Mesendoderm (in vitro differentiated cells): ENCODE measurements around the gene TBC1D14.

ENCODE experiments used
- DNase-seq: peaks from one replicate; pipeline ENCODE4 v3.0.0; 2013
- H2AK5ac ChIP-seq: 2 replicates; pipeline ENCODE4 v1.6.1; 2013; ENCODE audit warnings: low read length, inconsistent platforms
- H2BK120ac ChIP-seq: 2 replicates; pipeline ENCODE4 v1.6.1; 2013; ENCODE audit warnings: low read depth, mild to moderate bottlenecking, low read length, moderate library complexity, mixed read lengths
- H2BK15ac ChIP-seq: replicated peaks from 2 replicates; pipeline ENCODE4 v1.6.1; 2013; ENCODE audit warnings: low read depth, mild to moderate bottlenecking, moderate library complexity
- H2BK5ac ChIP-seq: 2 replicates; pipeline ENCODE4 v1.6.1; 2013; ENCODE audit warnings: low read length, inconsistent platforms
- H3K18ac ChIP-seq: 2 replicates; pipeline ENCODE4 v1.6.1; 2013; ENCODE audit warnings: mild to moderate bottlenecking, low read length, mixed read lengths
- H3K23ac ChIP-seq: one replicate; pipeline ENCODE4 v1.6.1; 2013; ENCODE audit warnings: low read length
- H3K27ac ChIP-seq: 2 replicates; pipeline ENCODE4 v1.5.1; 2013; ENCODE audit warnings: low read depth, mild to moderate bottlenecking, inconsistent platforms, low read length, moderate library complexity
- H3K27me3 ChIP-seq: 2 replicates; pipeline ENCODE4 v1.6.1; 2013; ENCODE audit warnings: low read length, control low read depth, mild to moderate bottlenecking, inconsistent platforms; ENCODE audit not compliant: insufficient read depth, poor library complexity
- H3K36me3 ChIP-seq: 2 replicates; pipeline ENCODE4 v1.6.1; 2013; ENCODE audit warnings: low read length, inconsistent platforms; ENCODE audit not compliant: control insufficient read depth, insufficient read depth
- H3K4ac ChIP-seq: one replicate; pipeline ENCODE4 v1.6.1; 2013; ENCODE audit warnings: low read depth, mild to moderate bottlenecking, low read length, moderate library complexity
- H3K4me1 ChIP-seq: 2 replicates; pipeline ENCODE4 v1.6.1; 2013; ENCODE audit warnings: low read depth, low read length, inconsistent platforms; ENCODE audit not compliant: control insufficient read depth
- H3K4me2 ChIP-seq: 2 replicates; pipeline ENCODE4 v1.6.1; 2013; ENCODE audit warnings: low read length
- H3K4me3 ChIP-seq: 2 replicates; pipeline ENCODE4 v1.5.1; 2013; ENCODE audit warnings: mild to moderate bottlenecking, low read length
- H3K56ac ChIP-seq: one replicate; pipeline ENCODE4 v1.6.1; 2013; ENCODE audit warnings: low read length
- H3K79me1 ChIP-seq: 2 replicates; pipeline ENCODE4 v1.6.1; 2013; ENCODE audit warnings: low read length, inconsistent platforms
- H3K79me2 ChIP-seq: 2 replicates; pipeline ENCODE4 v1.6.1; 2013; ENCODE audit warnings: mild to moderate bottlenecking, low read length; ENCODE audit not compliant: control insufficient read depth, insufficient read depth
- H3K9ac ChIP-seq: 2 replicates; pipeline ENCODE4 v1.6.1; 2013; ENCODE audit warnings: low read length, inconsistent platforms
- H4K5ac ChIP-seq: one replicate; pipeline ENCODE4 v1.6.1; 2013; ENCODE audit warnings: low read length
- H4K8ac ChIP-seq: one replicate; pipeline ENCODE4 v1.6.1; 2013; ENCODE audit warnings: low read depth, mild to moderate bottlenecking, control low read depth, low read length, moderate library complexity
- WGBS: extraction: QIAGEN DNeasy Blood & Tissue Kit; methylation state at CpG from one replicate; pipeline ENCODE4 v1.1.7; 2013; ENCODE audit warnings: low lambda C conversion rate, missing lambda C conversion rate; ENCODE audit not compliant: insufficient coverage; ENCODE audit errors: extremely low coverage; 5-methylcytosine and 5-hydroxymethylcytosine counted together

Gene TBC1D14

DNA sequence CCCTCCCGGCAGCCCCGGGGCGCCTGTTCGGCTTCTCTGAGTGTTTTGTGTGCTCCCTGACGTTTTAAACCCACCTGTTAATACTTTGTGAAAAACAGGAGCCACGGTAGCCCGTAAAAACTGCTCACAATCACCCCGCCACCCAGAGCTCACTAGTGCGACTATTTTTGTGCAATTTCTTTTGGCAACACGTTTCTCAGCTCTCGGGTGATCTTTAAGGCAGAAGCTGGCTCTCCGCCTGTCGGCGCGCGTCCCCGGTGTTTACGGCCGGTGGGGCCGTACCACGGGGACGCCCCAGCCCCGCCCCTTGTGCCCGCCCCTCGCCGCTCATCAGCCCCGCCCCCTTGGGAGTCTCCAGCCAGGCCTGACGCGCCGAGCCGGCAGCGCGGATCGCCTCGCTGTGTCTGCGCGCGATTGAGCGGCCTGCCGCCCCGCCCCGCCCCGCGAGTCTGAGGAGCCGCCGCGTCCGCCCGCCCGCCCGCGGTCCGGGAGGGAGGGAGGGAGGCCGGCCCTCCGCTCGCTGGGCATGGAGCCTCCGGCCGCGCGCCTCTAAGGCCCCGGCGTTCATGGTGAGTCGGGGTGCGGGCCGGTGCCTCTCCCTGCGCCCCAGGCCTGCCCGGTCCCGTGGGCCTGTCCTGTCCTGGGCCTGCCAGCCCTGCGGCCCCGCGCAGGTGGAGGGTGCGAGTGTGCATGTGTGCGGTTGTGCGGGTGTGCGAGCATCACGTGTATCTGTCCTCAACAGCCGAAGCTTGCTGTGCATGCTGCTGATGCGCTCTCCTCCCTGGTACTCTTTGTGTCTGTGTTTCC lies 77.4 kb downstream of the TBC1D14 start:
- no peak overlapping the region for H4K8ac ChIP-seq
- no peak overlapping the region for H2BK120ac ChIP-seq
- H3K18ac ChIP-seq: peak overlapping the region; percentile 7
- H3K27me3 ChIP-seq: no peaks in the 10 kb centered on the region
- H2BK5ac ChIP-seq: peak overlapping the region; percentile 77
- H3K4me2 ChIP-seq: peak overlapping the region; percentile 86
- H3K4me1 ChIP-seq: peaks cover 4% of the 10 kb centered on the region
- no peak overlapping the region for H2BK15ac ChIP-seq
- H3K79me2 ChIP-seq: peaks cover 30% of the 10 kb centered on the region
- no peak overlapping the region for H4K5ac ChIP-seq
- no CpG with 5 or more reads among the region's 78 CpGs for WGBS
- H3K79me1 ChIP-seq: peaks cover 21% of the 10 kb centered on the region
- peak overlapping the region; percentile 99 for H3K56ac ChIP-seq
- no peak overlapping the region for H3K23ac ChIP-seq
- peak overlapping the region; percentile 76 for H3K27ac ChIP-seq
- H3K4me3 ChIP-seq: peak overlapping the region; percentile 90
- DNase-seq: peak; percentile 95
- H3K4ac ChIP-seq: peak overlapping the region; percentile 49
- H3K9ac ChIP-seq: peak overlapping the region; percentile 94
- no peaks in the 10 kb centered on the region for H3K36me3 ChIP-seq
- H2AK5ac ChIP-seq: no peak overlapping the region

DNA sequence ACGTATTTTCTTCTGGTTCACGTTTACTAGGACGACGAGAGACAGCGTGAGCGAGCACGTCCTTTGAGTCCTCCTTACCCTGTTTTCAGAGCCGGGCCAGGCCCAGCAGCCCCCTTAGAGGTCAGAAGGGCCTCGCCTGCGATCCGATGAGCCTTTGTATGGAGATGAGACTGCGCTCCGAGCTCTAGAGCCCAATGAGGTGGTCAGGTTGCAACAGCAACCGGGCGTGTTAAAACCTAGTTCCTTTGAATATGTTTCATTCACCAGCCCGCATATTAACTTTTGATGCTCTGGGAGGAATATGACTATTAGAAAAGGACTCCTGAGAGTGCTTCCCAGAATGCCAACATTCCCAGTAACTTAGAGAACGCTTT lies 77.9 kb downstream of the TBC1D14 start:
- WGBS: no CpG with 5 or more reads among the region's 17 CpGs
- Histone ChIP-seq H2BK120ac (no peak overlapping the region), H3K4me1 (peaks cover 4% of the 10 kb centered on the region), H4K8ac (no peak overlapping the region), H2AK5ac (no peak overlapping the region), H3K23ac (no peak overlapping the region), H3K27ac (peak overlapping the region; percentile 36), H3K79me2 (peaks cover 36% of the 10 kb centered on the region), H2BK5ac (peak overlapping the region; percentile 77), H3K18ac (peak overlapping the region; percentile 7), H3K36me3 (no peaks in the 10 kb centered on the region), H3K4ac (peak overlapping the region; percentile 49), H3K27me3 (no peaks in the 10 kb centered on the region), H3K4me2 (peak overlapping the region; percentile 85), H3K4me3 (peak overlapping the region; percentile 90), H2BK15ac (no peak overlapping the region), H3K79me1 (peaks cover 27% of the 10 kb centered on the region), H3K56ac (peak overlapping the region; percentile 99), H4K5ac (no peak overlapping the region), H3K9ac (peak overlapping the region; percentile 94)
- peak; percentile 82 for DNase-seq

DNA sequence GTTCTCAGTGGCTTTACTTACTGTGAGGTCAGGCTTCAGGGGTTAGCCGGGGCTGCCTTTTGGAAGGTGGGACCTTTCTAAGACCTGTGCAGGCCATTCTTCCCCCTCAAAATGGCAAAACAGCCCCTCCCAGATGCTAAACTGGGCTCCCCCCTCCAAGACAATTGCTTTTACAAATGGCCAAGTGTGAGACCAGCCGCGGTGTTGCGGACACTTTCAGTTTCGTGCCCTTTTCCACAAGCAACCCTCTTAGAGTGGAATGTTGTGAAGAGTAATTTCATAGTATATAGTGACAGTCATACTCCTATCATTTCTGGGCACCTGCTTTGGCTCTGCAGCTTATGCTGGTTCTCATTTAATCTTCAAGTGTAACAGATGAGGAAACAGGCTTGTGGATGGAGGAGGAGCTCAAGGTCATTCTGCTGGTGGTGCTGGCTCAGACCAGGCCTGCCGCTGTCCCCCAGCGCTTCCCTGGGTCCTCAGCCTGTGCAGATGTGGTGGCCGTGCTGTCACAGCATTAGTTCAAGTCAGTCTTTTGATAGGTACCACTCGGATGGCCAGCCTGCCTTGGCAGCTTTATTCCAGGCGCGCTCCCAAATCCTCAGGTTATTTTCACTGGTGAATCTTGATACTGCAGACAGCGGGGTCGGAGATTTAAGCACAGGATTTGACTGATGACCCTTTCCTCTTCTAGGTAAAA lies 78.5 kb downstream of the TBC1D14 start:
- H2AK5ac ChIP-seq: no peak overlapping the region
- no peak overlapping the region for H4K8ac ChIP-seq
- no CpG with 5 or more reads among the region's 13 CpGs for WGBS
- DNase-seq: no peak
- H3K56ac ChIP-seq: peak overlapping the region; percentile 99
- no peak overlapping the region for H2BK120ac ChIP-seq
- no peak overlapping the region for H3K4ac ChIP-seq
- peaks cover 4% of the 10 kb centered on the region for H3K4me1 ChIP-seq
- no peaks in the 10 kb centered on the region for H3K36me3 ChIP-seq
- H2BK5ac ChIP-seq: no peak overlapping the region
- peak overlapping the region; percentile 85 for H3K4me2 ChIP-seq
- no peak overlapping the region for H2BK15ac ChIP-seq
- peak overlapping the region; percentile 94 for H3K9ac ChIP-seq
- no peak overlapping the region for H4K5ac ChIP-seq
- peaks cover 38% of the 10 kb centered on the region for H3K79me2 ChIP-seq
- no peak overlapping the region for H3K18ac ChIP-seq
- peak overlapping the region; percentile 90 for H3K4me3 ChIP-seq
- H3K23ac ChIP-seq: no peak overlapping the region
- H3K79me1 ChIP-seq: peaks cover 31% of the 10 kb centered on the region
- H3K27ac ChIP-seq: no peak overlapping the region
- no peaks in the 10 kb centered on the region for H3K27me3 ChIP-seq

DNA sequence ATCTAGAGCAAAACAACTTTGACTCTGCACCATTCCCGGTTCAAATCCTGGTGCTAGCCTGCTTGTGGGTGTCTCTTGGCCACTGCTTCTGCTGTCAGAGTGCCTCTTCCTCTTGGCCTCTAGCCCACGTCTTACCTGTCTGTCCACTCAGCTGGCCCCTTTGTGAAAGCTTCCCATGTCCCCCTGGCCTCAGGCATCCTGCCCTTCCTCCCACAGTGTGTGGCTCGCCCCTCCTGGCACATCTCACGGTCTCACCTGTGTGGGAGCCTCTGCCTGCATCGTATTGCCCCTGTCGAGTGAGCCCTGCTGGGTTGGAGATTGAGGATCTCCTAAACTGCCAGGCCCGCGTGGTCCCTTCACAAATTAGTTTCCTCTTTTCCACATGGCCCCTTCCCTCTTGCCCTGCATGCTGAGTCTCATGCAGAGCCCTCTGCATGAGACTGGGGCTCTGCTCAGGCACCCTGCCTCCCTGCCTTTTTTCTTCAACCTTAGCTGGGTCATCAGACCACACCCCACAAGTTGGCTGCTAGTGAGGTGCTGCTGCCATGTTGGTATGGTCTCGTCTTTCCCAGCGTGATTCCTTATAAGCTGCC lies 79.8 kb downstream of the TBC1D14 start:
- Histone ChIP-seq H3K23ac (no peak overlapping the region), H3K4me1 (peaks cover 4% of the 10 kb centered on the region), H3K36me3 (no peaks in the 10 kb centered on the region), H4K8ac (no peak overlapping the region), H3K4me2 (no peak overlapping the region), H3K27me3 (no peaks in the 10 kb centered on the region), H2BK120ac (no peak overlapping the region), H3K79me2 (peaks cover 38% of the 10 kb centered on the region), H2BK15ac (no peak overlapping the region), H3K4me3 (no peak overlapping the region), H3K27ac (no peak overlapping the region), H4K5ac (no peak overlapping the region), H3K79me1 (peaks cover 31% of the 10 kb centered on the region), H2AK5ac (no peak overlapping the region), H3K9ac (no peak overlapping the region), H2BK5ac (no peak overlapping the region), H3K4ac (no peak overlapping the region), H3K18ac (no peak overlapping the region), H3K56ac (no peak overlapping the region)
- no peak for DNase-seq
- WGBS: no CpG with 5 or more reads among the region's 10 CpGs

DNA sequence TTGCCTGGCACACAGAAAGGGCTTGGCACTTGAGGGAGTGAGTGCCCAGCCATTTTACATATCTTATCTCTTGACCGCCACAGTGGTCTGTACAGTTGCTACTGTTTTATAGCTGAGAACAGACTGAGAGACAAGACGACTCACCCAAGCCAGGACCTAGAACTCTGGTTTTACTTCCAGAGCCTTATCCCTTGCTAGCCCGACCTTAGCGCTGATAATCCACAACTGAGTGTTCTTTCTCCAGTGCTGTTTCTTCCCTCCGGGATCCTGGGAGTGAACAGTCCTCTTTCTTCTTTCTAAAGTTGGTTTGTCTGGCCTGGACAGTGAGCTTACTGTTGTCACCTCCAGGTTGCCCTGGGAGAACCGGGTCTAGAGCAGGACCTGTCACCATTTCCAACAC lies 81.0 kb downstream of the TBC1D14 start:
- H3K4ac ChIP-seq: no peak overlapping the region
- no peak overlapping the region for H3K4me2 ChIP-seq
- H2AK5ac ChIP-seq: no peak overlapping the region
- no peak for DNase-seq
- no peaks in the 10 kb centered on the region for H3K27me3 ChIP-seq
- H3K56ac ChIP-seq: no peak overlapping the region
- no peak overlapping the region for H4K8ac ChIP-seq
- no peak overlapping the region for H2BK120ac ChIP-seq
- H3K4me1 ChIP-seq: peaks cover 4% of the 10 kb centered on the region
- no peak overlapping the region for H2BK15ac ChIP-seq
- H3K79me1 ChIP-seq: peaks cover 31% of the 10 kb centered on the region
- WGBS: no CpG with 5 or more reads among the region's 6 CpGs
- H3K9ac ChIP-seq: no peak overlapping the region
- no peak overlapping the region for H3K4me3 ChIP-seq
- H3K36me3 ChIP-seq: no peaks in the 10 kb centered on the region
- no peak overlapping the region for H2BK5ac ChIP-seq
- peaks cover 38% of the 10 kb centered on the region for H3K79me2 ChIP-seq
- H3K27ac ChIP-seq: no peak overlapping the region
- no peak overlapping the region for H4K5ac ChIP-seq
- no peak overlapping the region for H3K23ac ChIP-seq
- H3K18ac ChIP-seq: no peak overlapping the region
